Naive B cell (primary cell): ENCODE measurements around the gene BASP1. TPM values are rescaled to one million over a fixed set of nuclear protein-coding genes. Genes with fewer than 3 reads are reported as not detected.
"Not testable (repeated sequence)": the region's sequence is repeated elsewhere in the genome, so short reads cannot be mapped to it uniquely, and the experiment has no call there.

ENCODE experiments used
- ATAC-seq, 2 donors: fragments of 150-1000 bp; cut with Tn5 transposase; 2 replicates each; pipeline ENCODE4 v1.10.0; 2021; ENCODE audit warnings: low read depth in 2 of 2, mild to moderate bottlenecking in 2 of 2, moderate library complexity in 2 of 2
- DNase-seq: peaks from one replicate; pipeline ENCODE4 v3.0.0; 2022
- H3K27ac Mint-ChIP-seq, 6 donors: one replicate each; pipeline ENCODE4 v1.8.0; 2020 to 2022; ENCODE audit warnings: mild to moderate bottlenecking in 6 of 6, mixed read lengths in 6 of 6, moderate library complexity in 5 of 6, inconsistent platforms in 2 of 6
- H3K27me3 Mint-ChIP-seq, 3 donors: one replicate each; pipeline ENCODE4 v1.8.0; 2021 to 2022; ENCODE audit warnings: mixed read lengths in 3 of 3, mild to moderate bottlenecking in 1 of 3
- H3K36me3 Mint-ChIP-seq, 2 donors: one replicate each; pipeline ENCODE4 v1.8.0; 2020 to 2022; ENCODE audit warnings: mixed read lengths in 2 of 2, inconsistent platforms in 1 of 2, mild to moderate bottlenecking in 1 of 2
- H3K4me1 Mint-ChIP-seq, 3 donors: one replicate each; pipeline ENCODE4 v1.8.0; 2020 to 2022; ENCODE audit warnings: mixed read lengths in 3 of 3, inconsistent platforms in 1 of 3, mild to moderate bottlenecking in 1 of 3, moderate library complexity in 1 of 3
- H3K4me3 Mint-ChIP-seq, 8 donors: one replicate each; pipeline ENCODE4 v1.8.0; 2020 to 2022; ENCODE audit warnings: mild to moderate bottlenecking in 8 of 8, mixed read lengths in 8 of 8, moderate library complexity in 8 of 8, inconsistent platforms in 2 of 8
- H3K9me3 Mint-ChIP-seq, 7 donors: one replicate each; pipeline ENCODE4 v1.8.0; 2020 to 2022; ENCODE audit warnings: mixed read lengths in 7 of 7, mild to moderate bottlenecking in 5 of 7, inconsistent platforms in 2 of 7, moderate library complexity in 1 of 7
- polyA plus RNA-seq, 6 donors: library from polyadenylated mRNA; unstranded; fragments of 300-500 nt; fragmentation: Illumina TruSeq; gene quantifications; one replicate each; pipeline ENCODE4 v1.2.3, GENCODE V29; 2021; ENCODE audit warnings: low read depth in 6 of 6

Gene BASP1
- polyA plus RNA-seq, 6 donors from 2014 or later: 64.4 to 149 (median 82.2) TPM

- peak overlapping the region in 1 of 8 donors; percentile 2 for H3K4me3 Mint-ChIP-seq
- peaks cover 5 to 27% (median 16%) of the 10 kb centered on the region in 3 donors for H3K27me3 Mint-ChIP-seq
- H3K36me3 Mint-ChIP-seq: peaks cover 0 to 3% of the 10 kb centered on the region in 2 donors
- H3K4me1 Mint-ChIP-seq: peaks cover 5 to 6% (median 6%) of the 10 kb centered on the region in 3 donors
- H3K9me3 Mint-ChIP-seq: no peaks in the 10 kb centered on the region
- H3K27ac Mint-ChIP-seq: no peak overlapping the region
- DNase-seq: no peak
- no peak for ATAC-seq
Measured at GRCh38 chr5:17185349-17185748, 32.1 kb upstream of the BASP1 start.

DNA sequence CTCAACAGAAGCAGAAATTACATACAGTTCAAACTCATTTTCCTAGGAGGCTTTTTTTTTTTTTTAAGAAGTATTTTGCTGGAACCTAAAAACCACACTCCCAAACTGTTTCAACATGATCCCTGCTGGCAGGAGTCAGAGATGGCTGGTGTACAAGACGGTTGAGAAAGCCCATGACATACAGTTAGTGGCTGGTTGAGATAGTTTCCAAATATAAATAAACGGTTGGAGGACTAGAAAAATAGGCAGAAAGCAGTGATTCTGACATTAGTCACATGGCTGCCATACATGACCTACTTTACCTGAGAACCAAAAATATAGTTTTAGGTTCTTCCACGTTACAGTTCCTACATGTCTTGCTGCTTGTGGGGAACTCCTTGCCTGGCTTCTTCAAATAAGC lies 31.7 kb upstream of the BASP1 start:
- peaks cover 5 to 27% (median 16%) of the 10 kb centered on the region in 3 donors for H3K27me3 Mint-ChIP-seq
- H3K4me1 Mint-ChIP-seq: peaks cover 5 to 10% (median 8%) of the 10 kb centered on the region in 3 donors
- H3K27ac Mint-ChIP-seq: no peak overlapping the region
- H3K9me3 Mint-ChIP-seq: no peaks in the 10 kb centered on the region
- no peak overlapping the region for H3K4me3 Mint-ChIP-seq
- DNase-seq: no peak
- ATAC-seq: no peak
- H3K36me3 Mint-ChIP-seq: peaks cover 0 to 3% of the 10 kb centered on the region in 2 donors

DNA sequence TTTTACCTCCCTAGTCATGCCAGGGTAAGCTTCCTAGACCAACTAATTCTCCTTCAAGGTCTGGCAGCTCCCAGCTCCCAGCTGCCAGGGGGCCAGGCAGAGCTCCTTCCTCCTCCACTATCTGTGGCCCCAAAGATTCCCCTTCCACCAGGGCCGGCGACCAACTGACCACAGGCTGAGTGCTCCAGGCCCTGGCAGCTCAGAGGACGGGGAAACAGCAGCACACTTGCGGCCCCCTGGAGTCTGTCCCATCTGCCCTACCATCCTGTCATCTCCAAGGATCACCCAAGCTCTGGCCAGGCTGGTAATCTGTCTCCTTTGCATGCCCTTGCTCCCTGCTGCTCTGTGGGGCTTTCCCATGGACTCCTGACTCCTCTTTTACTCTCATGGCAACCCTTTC lies 31.2 kb upstream of the BASP1 start:
- Mint-ChIP-seq H3K27ac (peak overlapping the region in 1 of 6 donors; percentile 35), H3K36me3 (peaks cover 0 to 3% of the 10 kb centered on the region in 2 donors), H3K27me3 (peaks cover 5 to 27% (median 16%) of the 10 kb centered on the region in 3 donors), H3K9me3 (no peaks in the 10 kb centered on the region), H3K4me1 (peaks cover 5 to 14% (median 10%) of the 10 kb centered on the region in 3 donors), H3K4me3 (peak overlapping the region in 1 of 8 donors; percentile 31)
- DNase-seq (no peak), ATAC-seq (no peak)

DNA sequence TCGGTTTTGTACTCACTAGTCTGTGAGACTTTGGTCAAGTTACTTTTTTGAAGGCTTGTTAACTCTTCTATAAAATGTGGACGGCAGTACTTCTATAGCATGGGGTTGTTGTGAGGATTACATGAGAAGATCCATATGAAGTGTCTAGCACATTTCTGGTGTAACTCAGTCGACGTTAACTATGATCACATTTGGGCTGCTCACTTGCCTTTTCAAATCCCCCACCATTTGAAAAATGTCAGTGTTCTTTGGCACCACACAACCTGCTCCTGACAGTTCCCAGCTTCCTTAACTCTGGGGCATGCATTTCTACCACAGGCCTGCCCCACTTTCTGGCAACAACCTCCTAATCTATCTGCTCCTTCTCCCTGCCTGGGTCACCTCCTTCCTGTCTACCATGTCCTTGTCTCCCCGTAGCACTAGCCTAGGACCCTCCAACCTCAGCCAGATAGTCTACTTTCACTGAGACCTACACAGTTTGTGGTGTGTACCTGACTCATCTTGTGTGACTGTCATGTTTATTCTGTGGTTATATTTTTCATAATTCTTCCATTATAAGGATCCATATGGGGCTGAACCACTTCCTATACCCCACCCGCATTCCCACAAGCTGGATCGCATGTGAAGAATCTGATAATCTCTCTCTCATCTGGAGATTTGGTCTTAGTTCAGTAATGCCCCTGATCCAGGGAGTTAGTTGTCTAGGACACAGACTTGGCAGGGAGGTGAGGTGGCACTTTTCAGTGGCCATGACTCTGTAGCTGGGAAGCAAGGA lies 30.2 kb upstream of the BASP1 start:
- H3K4me3 Mint-ChIP-seq: no peak overlapping the region
- DNase-seq (no peak), ATAC-seq (no peak)
- no peaks in the 10 kb centered on the region for H3K36me3 Mint-ChIP-seq
- no peaks in the 10 kb centered on the region for H3K9me3 Mint-ChIP-seq
- peaks cover 5 to 27% (median 16%) of the 10 kb centered on the region in 3 donors for H3K27me3 Mint-ChIP-seq
- H3K27ac Mint-ChIP-seq: no peak overlapping the region
- H3K4me1 Mint-ChIP-seq: peaks cover 5 to 14% (median 10%) of the 10 kb centered on the region in 3 donors

- ATAC-seq (no peak), DNase-seq (no peak)
- no peaks in the 10 kb centered on the region for H3K36me3 Mint-ChIP-seq
- no peaks in the 10 kb centered on the region for H3K9me3 Mint-ChIP-seq
- H3K4me3 Mint-ChIP-seq: no peak overlapping the region
- no peak overlapping the region for H3K27ac Mint-ChIP-seq
- H3K27me3 Mint-ChIP-seq: peaks cover 5 to 27% (median 16%) of the 10 kb centered on the region in 3 donors
- H3K4me1 Mint-ChIP-seq: peaks cover 5 to 14% (median 10%) of the 10 kb centered on the region in 3 donors
Measured at GRCh38 chr5:17187786-17188170, 29.7 kb upstream of the BASP1 start.

DNA sequence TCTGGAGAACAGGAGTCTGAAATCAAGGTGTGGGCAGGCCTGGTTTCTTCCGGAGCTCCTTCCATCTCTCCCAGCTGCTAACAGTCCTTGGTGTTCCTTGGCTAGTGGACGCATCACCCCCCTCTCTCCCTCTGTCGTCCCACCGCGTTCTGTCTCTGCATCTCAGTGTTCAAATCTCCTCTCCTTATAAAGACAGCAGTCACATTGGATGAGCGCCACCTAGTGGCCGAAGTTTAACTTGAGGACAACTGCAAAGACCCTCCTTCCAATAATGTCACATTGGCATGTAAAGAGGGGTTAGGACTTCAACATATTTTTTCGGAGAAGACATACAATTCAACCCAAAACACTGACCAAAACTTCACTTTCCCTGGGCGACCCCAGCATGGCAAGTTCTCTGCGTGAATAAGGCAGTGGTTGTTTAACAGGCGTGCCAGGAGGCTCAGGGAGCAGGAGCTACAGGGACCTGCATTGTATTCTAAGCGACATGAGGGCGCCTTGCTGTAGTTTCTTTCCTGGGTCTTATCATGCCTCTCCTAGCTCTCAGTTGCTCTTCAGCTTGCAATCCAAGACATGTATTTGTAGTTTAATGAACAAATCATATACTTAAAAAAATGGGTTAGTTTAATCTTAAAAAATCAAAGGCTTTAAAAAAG lies 27.9 kb upstream of the BASP1 start:
- no peaks in the 10 kb centered on the region for H3K9me3 Mint-ChIP-seq
- no peak overlapping the region for H3K27ac Mint-ChIP-seq
- H3K4me1 Mint-ChIP-seq: peaks cover 5 to 14% (median 10%) of the 10 kb centered on the region in 3 donors
- ATAC-seq (peak; percentile 40 to 65), DNase-seq (peak; percentile 44)
- H3K36me3 Mint-ChIP-seq: no peaks in the 10 kb centered on the region
- no peak overlapping the region for H3K4me3 Mint-ChIP-seq
- peaks cover 5 to 27% (median 16%) of the 10 kb centered on the region in 3 donors for H3K27me3 Mint-ChIP-seq

DNA sequence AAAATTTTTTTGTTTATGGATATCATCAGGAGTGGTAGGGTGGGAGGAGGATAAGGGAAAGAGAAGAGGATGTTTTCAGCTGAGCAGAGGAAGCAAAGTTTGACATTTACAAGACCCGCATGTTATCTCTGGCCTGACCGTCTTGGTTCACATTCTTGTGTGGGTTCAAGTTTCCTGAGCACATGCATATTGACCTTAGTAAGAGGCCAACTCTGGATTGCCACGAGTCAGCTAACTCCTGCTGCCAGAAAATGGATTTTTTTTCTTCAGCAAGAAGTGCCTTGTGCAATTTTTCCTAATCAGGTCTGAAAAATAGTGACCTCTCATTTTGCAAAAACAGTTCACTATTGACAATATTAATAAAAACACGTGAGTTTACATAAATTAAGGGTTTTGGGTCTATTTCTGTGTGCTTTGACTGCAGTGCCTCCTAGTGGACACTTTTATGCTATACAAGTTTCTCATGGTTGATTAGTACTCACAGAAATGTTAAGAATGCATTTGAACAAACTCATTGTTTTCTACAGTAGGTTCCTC lies 27.1 kb upstream of the BASP1 start:
- peaks cover 5 to 27% (median 16%) of the 10 kb centered on the region in 3 donors for H3K27me3 Mint-ChIP-seq
- ATAC-seq (peak in 1 of 2 donors; percentile 40), DNase-seq (peak; percentile 14)
- peak overlapping the region in 1 of 6 donors; percentile 17 for H3K27ac Mint-ChIP-seq
- H3K9me3 Mint-ChIP-seq: no peaks in the 10 kb centered on the region
- no peaks in the 10 kb centered on the region for H3K36me3 Mint-ChIP-seq
- H3K4me1 Mint-ChIP-seq: peaks cover 5 to 14% (median 10%) of the 10 kb centered on the region in 3 donors
- H3K4me3 Mint-ChIP-seq: no peak overlapping the region

- peaks cover 5 to 14% (median 10%) of the 10 kb centered on the region in 3 donors for H3K4me1 Mint-ChIP-seq
- no peak for DNase-seq
- peaks cover 5 to 27% (median 16%) of the 10 kb centered on the region in 3 donors for H3K27me3 Mint-ChIP-seq
- no peaks in the 10 kb centered on the region for H3K36me3 Mint-ChIP-seq
- no peak for ATAC-seq
- H3K27ac Mint-ChIP-seq: peak overlapping the region in 1 of 6 donors; percentile 17
- H3K4me3 Mint-ChIP-seq: no peak overlapping the region
- no peaks in the 10 kb centered on the region for H3K9me3 Mint-ChIP-seq
Measured at GRCh38 chr5:17190799-17191391, 26.5 kb upstream of the BASP1 start.

GRCh38 chr5:17191574-17191973 lies 25.9 kb upstream of the BASP1 start:
- not testable (repeated sequence) for ATAC-seq, H3K27ac Mint-ChIP-seq, H3K4me3 Mint-ChIP-seq, H3K36me3 Mint-ChIP-seq, H3K9me3 Mint-ChIP-seq, DNase-seq
- peaks cover 5 to 14% (median 10%) of the 10 kb centered on the region in 3 donors for H3K4me1 Mint-ChIP-seq
- peaks cover 5 to 21% (median 16%) of the 10 kb centered on the region in 3 donors for H3K27me3 Mint-ChIP-seq

DNA sequence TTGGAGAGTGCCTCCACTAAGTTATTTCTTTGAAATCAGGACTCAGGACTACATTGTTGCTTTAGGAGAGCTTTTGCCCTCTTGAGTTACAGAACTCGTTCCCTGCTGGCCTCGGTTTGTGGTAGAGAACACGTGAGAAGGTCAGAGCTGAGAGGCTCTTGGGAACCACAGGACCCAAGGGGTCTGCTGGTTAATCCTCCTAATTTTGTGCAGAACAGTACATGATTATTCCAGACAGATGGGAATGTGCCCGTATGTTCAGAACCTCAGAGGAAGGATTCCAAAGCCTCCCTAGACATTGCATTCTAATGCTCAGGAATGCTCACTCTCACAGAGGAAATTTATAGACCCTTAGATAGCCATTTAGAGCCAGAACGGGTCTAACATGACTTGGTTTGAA lies 25.2 kb upstream of the BASP1 start:
- ATAC-seq: no peak
- no peak for DNase-seq
- H3K4me3 Mint-ChIP-seq: no peak overlapping the region

DNA sequence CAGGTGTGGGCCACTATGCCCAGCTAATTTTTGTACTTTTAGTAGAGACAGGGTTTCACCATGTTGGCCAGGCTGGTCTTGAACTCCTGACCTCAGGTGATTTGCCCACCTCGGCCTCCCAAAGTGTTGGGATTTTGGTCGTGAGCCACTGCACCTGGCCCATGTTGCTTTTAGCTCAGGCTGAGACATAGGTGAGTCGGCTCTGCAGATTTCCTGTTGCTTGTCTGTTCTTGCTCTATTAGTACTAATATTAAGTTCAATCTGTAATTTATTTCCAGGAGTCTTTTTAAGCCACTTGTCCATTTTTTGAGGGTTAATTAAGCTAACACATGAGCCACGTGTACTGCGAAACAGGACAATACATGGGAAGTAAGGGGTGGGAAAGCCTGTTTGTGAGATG lies 21.4 kb upstream of the BASP1 start:
- Mint-ChIP-seq H3K27me3 (peaks cover 0 to 16% (median 6%) of the 10 kb centered on the region in 3 donors), H3K4me1 (peaks cover 0 to under 1% (median 0%) of the 10 kb centered on the region in 3 donors), H3K4me3 (no peak overlapping the region), H3K36me3 (peaks cover 4 to 15% of the 10 kb centered on the region in 2 donors), H3K9me3 (peaks cover 9 to 16% (median 11%) of the 10 kb centered on the region in 7 donors), H3K27ac (no peak overlapping the region)
- no peak for ATAC-seq
- no peak for DNase-seq

More for the DNA sequence above, 25.2 kb upstream of the BASP1 start:
- H3K9me3 Mint-ChIP-seq: peaks cover 0 to 2% (median under 1%) of the 10 kb centered on the region in 7 donors
- H3K4me1 Mint-ChIP-seq: peaks cover 5 to 14% (median 10%) of the 10 kb centered on the region in 3 donors
- H3K27ac Mint-ChIP-seq: no peak overlapping the region
- peaks cover 5 to 15% (median 10%) of the 10 kb centered on the region in 3 donors for H3K27me3 Mint-ChIP-seq
- H3K36me3 Mint-ChIP-seq: peaks cover 0 to 2% of the 10 kb centered on the region in 2 donors

- no peak for DNase-seq
- H3K27ac Mint-ChIP-seq: peak overlapping the region in 1 of 6 donors; percentile 39
- H3K4me3 Mint-ChIP-seq: peak overlapping the region in 1 of 8 donors; percentile 63
- peaks cover 0 to 16% (median 6%) of the 10 kb centered on the region in 3 donors for H3K27me3 Mint-ChIP-seq
- peaks cover 4 to 15% of the 10 kb centered on the region in 2 donors for H3K36me3 Mint-ChIP-seq
- ATAC-seq: no peak
- peaks cover 9 to 16% (median 11%) of the 10 kb centered on the region in 7 donors for H3K9me3 Mint-ChIP-seq
- H3K4me1 Mint-ChIP-seq: no peaks in the 10 kb centered on the region
Measured at GRCh38 chr5:17196697-17197096, 20.7 kb upstream of the BASP1 start.
